HepG2 (cell line): ENCODE results near the gene SEC31A. TPM values are rescaled to one million over a fixed set of nuclear protein-coding genes. Genes with fewer than 3 reads are reported as not detected.

ENCODE experiments used
- ARNT ChIP-seq: fragments of 450-650 bp; IDR thresholded peaks from 2 replicates; pipeline ENCODE4 v1.6.1; 2017
- KMT2A ChIP-seq: sonication (generic); formaldehyde crosslinking; IDR thresholded peaks from 2 replicates; pipeline ENCODE4 v1.4.0; 2020; ENCODE audit warnings: missing genetic modification reagents
- POLR2AphosphoS5 ChIP-seq: IDR thresholded peaks from 2 replicates; pipeline ENCODE4 v1.6.1; 2012; ENCODE audit warnings: low read depth, low read length
- ZBTB1 ChIP-seq: sonication (generic); formaldehyde crosslinking; IDR thresholded peaks from 2 replicates; pipeline ENCODE4 v1.4.0; 2020; ENCODE audit warnings: missing genetic modification reagents, borderline replicate concordance
- ZNF256 ChIP-seq: sonication (generic); formaldehyde crosslinking; conservative IDR thresholded peaks from 2 replicates; pipeline ENCODE4 v1.4.0; 2020; ENCODE audit warnings: missing genetic modification reagents
- ZNF350 ChIP-seq: sonication (generic); formaldehyde crosslinking; IDR thresholded peaks from 2 replicates; pipeline ENCODE4 v1.4.0; 2020; ENCODE audit warnings: mild to moderate bottlenecking, low read depth, missing genetic modification reagents, borderline replicate concordance
- ZNF383 ChIP-seq: sonication (generic); formaldehyde crosslinking; IDR thresholded peaks from 2 replicates; pipeline ENCODE4 v1.4.0; 2020; ENCODE audit warnings: missing genetic modification reagents, mild to moderate bottlenecking, borderline replicate concordance
- ZNF558 ChIP-seq: sonication (generic); formaldehyde crosslinking; IDR thresholded peaks from 2 replicates; pipeline ENCODE4 v1.9.0; 2022; ENCODE audit warnings: mild to moderate bottlenecking, missing genetic modification reagents, borderline replicate concordance
- ZNF652 ChIP-seq: IDR thresholded peaks from 2 replicates; pipeline ENCODE4 v1.6.1; 2016; ENCODE audit warnings: low read depth, borderline replicate concordance
- polyA plus RNA-seq, 8 experiments: library from polyadenylated mRNA; depleted of rRNA in 3 of 8; stranded (reverse) in 7 of 8; unstranded in 1 of 8; fragments of >200 nt; fragmentation: Illumina TruSeq in 4 of 8; extraction: Trizol in 4 of 8; gene quantifications; 2 replicates each; pipeline versions ENCODE4 v1.2.1 to v1.2.3, GENCODE V29; 2011 to 2016; ENCODE audit warnings: low read depth in 4 of 8, missing spikeins in 1 of 8, mixed read lengths in 1 of 8; ENCODE audit not compliant: insufficient read depth in 1 of 8
- total RNA-seq, 5 experiments: library from RNA; depleted of rRNA; stranded (reverse); fragments of >200 nt; fragmentation: Illumina TruSeq; extraction: Trizol; gene quantifications; 2 replicates each; pipeline ENCODE4 v1.2.3, GENCODE V29; 2016; ENCODE audit warnings: low read depth in 1 of 5
- TF ChIP-seq, protein P1 (sequence below): sonication (generic); formaldehyde crosslinking; IDR thresholded peaks from 2 replicates; pipeline ENCODE4 v1.4.0; 2020; ENCODE audit warnings: missing genetic modification reagents
- TF ChIP-seq, protein P2 (sequence below): sonication (generic); formaldehyde crosslinking; IDR thresholded peaks from 2 replicates; pipeline ENCODE4 v1.4.0; 2020; ENCODE audit warnings: missing genetic modification reagents
- TF ChIP-seq, protein P3 (sequence below): sonication (generic); formaldehyde crosslinking; conservative IDR thresholded peaks from 2 replicates; pipeline ENCODE4 v1.8.0; 2022; ENCODE audit warnings: mild to moderate bottlenecking, moderate library complexity, missing genetic modification reagents
- TF ChIP-seq, protein P4 (sequence below): sonication (generic); formaldehyde crosslinking; IDR thresholded peaks from 2 replicates; pipeline ENCODE4 v1.9.0; 2022; ENCODE audit warnings: low read depth, missing genetic modification reagents

SEC31A gene
- total and polyA plus RNA-seq, 2 of the 13 experiments (the other 11 are each of a cell fraction or from before 2014, with no cell fraction given) = 231 to 435 TPM

DNA sequence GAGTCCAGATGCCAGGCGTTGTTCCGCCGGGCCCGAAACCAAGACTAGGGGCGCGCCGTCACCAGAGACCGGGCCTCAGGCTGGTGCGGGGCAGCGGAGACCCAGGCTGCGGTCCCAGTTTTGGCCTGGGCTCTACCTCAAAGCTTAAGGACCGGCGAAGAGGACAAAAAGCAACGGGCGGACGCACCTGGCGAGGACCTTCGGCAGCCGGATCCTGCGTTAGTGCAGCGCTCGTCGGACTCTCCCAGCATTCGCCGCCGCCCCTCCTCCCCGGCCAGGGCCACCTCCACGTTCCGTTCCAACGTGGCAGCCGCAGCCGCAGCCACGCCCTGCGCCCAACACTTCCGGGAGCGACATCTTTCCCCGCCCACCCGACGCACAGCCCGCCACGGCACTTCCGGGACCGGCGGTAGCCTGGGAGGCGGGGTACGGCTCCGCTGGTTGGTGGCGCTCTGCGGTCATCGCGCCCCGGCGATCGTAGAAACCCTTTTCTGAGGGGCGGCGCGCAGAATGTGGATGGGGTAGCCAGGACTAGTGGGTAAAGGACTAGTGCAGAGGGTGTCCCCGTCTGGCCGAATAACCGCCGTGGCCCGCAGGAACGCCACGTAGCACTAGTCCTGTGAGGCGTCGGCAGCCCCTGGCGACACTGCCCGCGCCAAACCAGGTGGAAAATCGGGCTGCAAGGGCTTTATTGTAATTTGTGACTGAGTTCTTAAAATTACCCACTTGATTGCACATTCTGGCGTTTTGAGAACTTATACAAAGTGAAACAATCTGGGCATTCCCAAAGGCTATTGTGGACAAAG is at the start of gene SEC31A (continued):
- TF ChIP-seq, protein P1, sequence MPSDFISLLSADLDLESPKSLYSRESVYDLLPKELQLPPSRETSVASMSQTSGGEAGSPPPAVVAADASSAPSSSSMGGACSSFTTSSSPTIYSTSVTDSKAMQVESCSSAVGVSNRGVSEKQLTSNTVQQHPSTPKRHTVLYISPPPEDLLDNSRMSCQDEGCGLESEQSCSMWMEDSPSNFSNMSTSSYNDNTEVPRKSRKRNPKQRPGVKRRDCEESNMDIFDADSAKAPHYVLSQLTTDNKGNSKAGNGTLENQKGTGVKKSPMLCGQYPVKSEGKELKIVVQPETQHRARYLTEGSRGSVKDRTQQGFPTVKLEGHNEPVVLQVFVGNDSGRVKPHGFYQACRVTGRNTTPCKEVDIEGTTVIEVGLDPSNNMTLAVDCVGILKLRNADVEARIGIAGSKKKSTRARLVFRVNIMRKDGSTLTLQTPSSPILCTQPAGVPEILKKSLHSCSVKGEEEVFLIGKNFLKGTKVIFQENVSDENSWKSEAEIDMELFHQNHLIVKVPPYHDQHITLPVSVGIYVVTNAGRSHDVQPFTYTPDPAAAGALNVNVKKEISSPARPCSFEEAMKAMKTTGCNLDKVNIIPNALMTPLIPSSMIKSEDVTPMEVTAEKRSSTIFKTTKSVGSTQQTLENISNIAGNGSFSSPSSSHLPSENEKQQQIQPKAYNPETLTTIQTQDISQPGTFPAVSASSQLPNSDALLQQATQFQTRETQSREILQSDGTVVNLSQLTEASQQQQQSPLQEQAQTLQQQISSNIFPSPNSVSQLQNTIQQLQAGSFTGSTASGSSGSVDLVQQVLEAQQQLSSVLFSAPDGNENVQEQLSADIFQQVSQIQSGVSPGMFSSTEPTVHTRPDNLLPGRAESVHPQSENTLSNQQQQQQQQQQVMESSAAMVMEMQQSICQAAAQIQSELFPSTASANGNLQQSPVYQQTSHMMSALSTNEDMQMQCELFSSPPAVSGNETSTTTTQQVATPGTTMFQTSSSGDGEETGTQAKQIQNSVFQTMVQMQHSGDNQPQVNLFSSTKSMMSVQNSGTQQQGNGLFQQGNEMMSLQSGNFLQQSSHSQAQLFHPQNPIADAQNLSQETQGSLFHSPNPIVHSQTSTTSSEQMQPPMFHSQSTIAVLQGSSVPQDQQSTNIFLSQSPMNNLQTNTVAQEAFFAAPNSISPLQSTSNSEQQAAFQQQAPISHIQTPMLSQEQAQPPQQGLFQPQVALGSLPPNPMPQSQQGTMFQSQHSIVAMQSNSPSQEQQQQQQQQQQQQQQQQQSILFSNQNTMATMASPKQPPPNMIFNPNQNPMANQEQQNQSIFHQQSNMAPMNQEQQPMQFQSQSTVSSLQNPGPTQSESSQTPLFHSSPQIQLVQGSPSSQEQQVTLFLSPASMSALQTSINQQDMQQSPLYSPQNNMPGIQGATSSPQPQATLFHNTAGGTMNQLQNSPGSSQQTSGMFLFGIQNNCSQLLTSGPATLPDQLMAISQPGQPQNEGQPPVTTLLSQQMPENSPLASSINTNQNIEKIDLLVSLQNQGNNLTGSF (CRISPR knock-in tag) = no peak
- TF ChIP-seq ZNF383 (CRISPR knock-in tag) (no peak), POLR2AphosphoS5 (peak; percentile 89), ZNF256 (peak; percentile 42; the same call in 1 of the 2 replicates), ZNF558 (CRISPR knock-in tag) (0 out of 2 replicates have a peak, but pooled peaks have one; percentile 88), ZBTB1 (CRISPR knock-in tag) (no peak), ZNF350 (CRISPR knock-in tag) (peak; percentile 95), KMT2A (peak; percentile 98), ZNF652 (CRISPR knock-in tag) (no peak; the same call in 1 of the 2 replicates), ARNT (no peak)
- TF ChIP-seq, protein P2, sequence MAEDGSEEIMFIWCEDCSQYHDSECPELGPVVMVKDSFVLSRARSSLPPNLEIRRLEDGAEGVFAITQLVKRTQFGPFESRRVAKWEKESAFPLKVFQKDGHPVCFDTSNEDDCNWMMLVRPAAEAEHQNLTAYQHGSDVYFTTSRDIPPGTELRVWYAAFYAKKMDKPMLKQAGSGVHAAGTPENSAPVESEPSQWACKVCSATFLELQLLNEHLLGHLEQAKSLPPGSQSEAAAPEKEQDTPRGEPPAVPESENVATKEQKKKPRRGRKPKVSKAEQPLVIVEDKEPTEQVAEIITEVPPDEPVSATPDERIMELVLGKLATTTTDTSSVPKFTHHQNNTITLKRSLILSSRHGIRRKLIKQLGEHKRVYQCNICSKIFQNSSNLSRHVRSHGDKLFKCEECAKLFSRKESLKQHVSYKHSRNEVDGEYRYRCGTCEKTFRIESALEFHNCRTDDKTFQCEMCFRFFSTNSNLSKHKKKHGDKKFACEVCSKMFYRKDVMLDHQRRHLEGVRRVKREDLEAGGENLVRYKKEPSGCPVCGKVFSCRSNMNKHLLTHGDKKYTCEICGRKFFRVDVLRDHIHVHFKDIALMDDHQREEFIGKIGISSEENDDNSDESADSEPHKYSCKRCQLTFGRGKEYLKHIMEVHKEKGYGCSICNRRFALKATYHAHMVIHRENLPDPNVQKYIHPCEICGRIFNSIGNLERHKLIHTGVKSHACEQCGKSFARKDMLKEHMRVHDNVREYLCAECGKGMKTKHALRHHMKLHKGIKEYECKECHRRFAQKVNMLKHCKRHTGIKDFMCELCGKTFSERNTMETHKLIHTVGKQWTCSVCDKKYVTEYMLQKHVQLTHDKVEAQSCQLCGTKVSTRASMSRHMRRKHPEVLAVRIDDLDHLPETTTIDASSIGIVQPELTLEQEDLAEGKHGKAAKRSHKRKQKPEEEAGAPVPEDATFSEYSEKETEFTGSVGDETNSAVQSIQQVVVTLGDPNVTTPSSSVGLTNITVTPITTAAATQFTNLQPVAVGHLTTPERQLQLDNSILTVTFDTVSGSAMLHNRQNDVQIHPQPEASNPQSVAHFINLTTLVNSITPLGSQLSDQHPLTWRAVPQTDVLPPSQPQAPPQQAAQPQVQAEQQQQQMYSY (CRISPR knock-in tag) = no peak; the same call in 1 of the 2 replicates
- TF ChIP-seq, protein P3, sequence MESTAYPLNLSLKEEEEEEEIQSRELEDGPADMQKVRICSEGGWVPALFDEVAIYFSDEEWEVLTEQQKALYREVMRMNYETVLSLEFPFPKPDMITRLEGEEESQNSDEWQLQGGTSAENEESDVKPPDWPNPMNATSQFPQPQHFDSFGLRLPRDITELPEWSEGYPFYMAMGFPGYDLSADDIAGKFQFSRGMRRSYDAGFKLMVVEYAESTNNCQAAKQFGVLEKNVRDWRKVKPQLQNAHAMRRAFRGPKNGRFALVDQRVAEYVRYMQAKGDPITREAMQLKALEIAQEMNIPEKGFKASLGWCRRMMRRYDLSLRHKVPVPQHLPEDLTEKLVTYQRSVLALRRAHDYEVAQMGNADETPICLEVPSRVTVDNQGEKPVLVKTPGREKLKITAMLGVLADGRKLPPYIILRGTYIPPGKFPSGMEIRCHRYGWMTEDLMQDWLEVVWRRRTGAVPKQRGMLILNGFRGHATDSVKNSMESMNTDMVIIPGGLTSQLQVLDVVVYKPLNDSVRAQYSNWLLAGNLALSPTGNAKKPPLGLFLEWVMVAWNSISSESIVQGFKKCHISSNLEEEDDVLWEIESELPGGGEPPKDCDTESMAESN (CRISPR knock-in tag) = peak; percentile 92
- TF ChIP-seq, protein P4, sequence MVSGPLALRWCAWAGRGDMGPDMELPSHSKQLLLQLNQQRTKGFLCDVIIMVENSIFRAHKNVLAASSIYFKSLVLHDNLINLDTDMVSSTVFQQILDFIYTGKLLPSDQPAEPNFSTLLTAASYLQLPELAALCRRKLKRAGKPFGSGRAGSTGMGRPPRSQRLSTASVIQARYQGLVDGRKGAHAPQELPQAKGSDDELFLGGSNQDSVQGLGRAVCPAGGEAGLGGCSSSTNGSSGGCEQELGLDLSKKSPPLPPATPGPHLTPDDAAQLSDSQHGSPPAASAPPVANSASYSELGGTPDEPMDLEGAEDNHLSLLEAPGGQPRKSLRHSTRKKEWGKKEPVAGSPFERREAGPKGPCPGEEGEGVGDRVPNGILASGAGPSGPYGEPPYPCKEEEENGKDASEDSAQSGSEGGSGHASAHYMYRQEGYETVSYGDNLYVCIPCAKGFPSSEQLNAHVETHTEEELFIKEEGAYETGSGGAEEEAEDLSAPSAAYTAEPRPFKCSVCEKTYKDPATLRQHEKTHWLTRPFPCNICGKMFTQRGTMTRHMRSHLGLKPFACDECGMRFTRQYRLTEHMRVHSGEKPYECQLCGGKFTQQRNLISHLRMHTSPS = peak; percentile 41; the same call in 1 of the 2 replicates
